Measurements from ENCODE around the gene CHRDL2.

Gene CHRDL2

GRCh38 chr11:74717221-74717969 lies 13.8 kb downstream of the CHRDL2 start:
- Histone ChIP-seq H2AFZ (ENCODE audit: low read length) (no peak overlapping the region), H3K36me3 (ENCODE audit: insufficient read depth, low read length) (no peaks in the 10 kb centered on the region), H3K4me3 (ENCODE audit: low read length, poor library complexity, severe bottlenecking) (no peak overlapping the region), H3K4me1 (ENCODE audit: insufficient read depth, low read length, poor library complexity, severe bottlenecking) (no peaks in the 10 kb centered on the region), H3K9me3 (ENCODE audit: insufficient read depth, low read depth, low read length) (no peaks in the 10 kb centered on the region), H3F3A (ENCODE audit: low read depth) (no peaks in the 10 kb centered on the region), H3K9ac (ENCODE audit: low read depth, low read length, poor library complexity, severe bottlenecking) (no peak overlapping the region), H3K9me2 (replicated peaks; ENCODE audit: low read depth, low read length) (no peaks in the 10 kb centered on the region), H3K27me3 (ENCODE audit: insufficient read depth, low read length, poor library complexity, severe bottlenecking) (no peaks in the 10 kb centered on the region), H3K4me2 (ENCODE audit: low read depth, low read length, poor library complexity, severe bottlenecking) (no peak overlapping the region), H3K79me2 (ENCODE audit: insufficient read depth, low read length) (no peaks in the 10 kb centered on the region), H4K20me1 (ENCODE audit: insufficient read depth, low read length, poor library complexity, severe bottlenecking) (no peaks in the 10 kb centered on the region)
- TF ChIP-seq CTCF (conservative IDR thresholded peaks at IDR 0.05; ENCODE audit: low read length) (no peak), EZH2phosphoT487 (IDR thresholded peaks at IDR 0.05; ENCODE audit: borderline replicate concordance) (no peak)

GRCh38 chr11:74714904-74715303 lies 16.3 kb downstream of the CHRDL2 start:
- H3K9me2 ChIP-seq (replicated peaks; ENCODE audit: low read depth, low read length): no peaks in the 10 kb centered on the region
- H3K4me3 ChIP-seq (ENCODE audit: low read length, poor library complexity, severe bottlenecking): no peak overlapping the region
- no peaks in the 10 kb centered on the region for H3K36me3 ChIP-seq (ENCODE audit: insufficient read depth, low read length)
- no peaks in the 10 kb centered on the region for H3K4me1 ChIP-seq (ENCODE audit: insufficient read depth, low read length, poor library complexity, severe bottlenecking)
- no peak for TF ChIP-seq EZH2phosphoT487 (IDR thresholded peaks at IDR 0.05; ENCODE audit: borderline replicate concordance)
- no peak for TF ChIP-seq CTCF (conservative IDR thresholded peaks at IDR 0.05; ENCODE audit: low read length)
- no peaks in the 10 kb centered on the region for H4K20me1 ChIP-seq (ENCODE audit: insufficient read depth, low read length, poor library complexity, severe bottlenecking)
- no peaks in the 10 kb centered on the region for H3K79me2 ChIP-seq (ENCODE audit: insufficient read depth, low read length)
- no peak overlapping the region for H3K4me2 ChIP-seq (ENCODE audit: low read depth, low read length, poor library complexity, severe bottlenecking)
- H2AFZ ChIP-seq (ENCODE audit: low read length): no peak overlapping the region
- H3F3A ChIP-seq (ENCODE audit: low read depth): no peaks in the 10 kb centered on the region
- H3K27me3 ChIP-seq (ENCODE audit: insufficient read depth, low read length, poor library complexity, severe bottlenecking): no peaks in the 10 kb centered on the region
- no peak overlapping the region for H3K9ac ChIP-seq (ENCODE audit: low read depth, low read length, poor library complexity, severe bottlenecking)
- H3K9me3 ChIP-seq (ENCODE audit: insufficient read depth, low read depth, low read length): no peaks in the 10 kb centered on the region

- H3F3A ChIP-seq (ENCODE audit: low read depth): no peaks in the 10 kb centered on the region
- H3K4me3 ChIP-seq (ENCODE audit: low read length, poor library complexity, severe bottlenecking): no peak overlapping the region
- no peak overlapping the region for H3K9ac ChIP-seq (ENCODE audit: low read depth, low read length, poor library complexity, severe bottlenecking)
- no peak overlapping the region for H3K4me2 ChIP-seq (ENCODE audit: low read depth, low read length, poor library complexity, severe bottlenecking)
- H2AFZ ChIP-seq (ENCODE audit: low read length): no peak overlapping the region
- H3K9me3 ChIP-seq (ENCODE audit: insufficient read depth, low read depth, low read length): no peaks in the 10 kb centered on the region
- no peaks in the 10 kb centered on the region for H4K20me1 ChIP-seq (ENCODE audit: insufficient read depth, low read length, poor library complexity, severe bottlenecking)
- no peaks in the 10 kb centered on the region for H3K27me3 ChIP-seq (ENCODE audit: insufficient read depth, low read length, poor library complexity, severe bottlenecking)
- H3K4me1 ChIP-seq (ENCODE audit: insufficient read depth, low read length, poor library complexity, severe bottlenecking): no peaks in the 10 kb centered on the region
- no peaks in the 10 kb centered on the region for H3K36me3 ChIP-seq (ENCODE audit: insufficient read depth, low read length)
- no peaks in the 10 kb centered on the region for H3K9me2 ChIP-seq (replicated peaks; ENCODE audit: low read depth, low read length)
- no peak for TF ChIP-seq CTCF (conservative IDR thresholded peaks at IDR 0.05; ENCODE audit: low read length)
- no peak for TF ChIP-seq EZH2phosphoT487 (IDR thresholded peaks at IDR 0.05; ENCODE audit: borderline replicate concordance)
- no peaks in the 10 kb centered on the region for H3K79me2 ChIP-seq (ENCODE audit: insufficient read depth, low read length)
These were observed 17.5 kb downstream of the CHRDL2 start for GRCh38 chr11:74713686-74714085.
